Heart right ventricle (tissue), 16 donors: ENCODE results near the gene CCAR1. TPM values are rescaled to one million over a fixed set of nuclear protein-coding genes. Genes with fewer than 3 reads are reported as not detected.
"Not testable (repeated sequence)": the region's sequence is repeated elsewhere in the genome, so short reads cannot be mapped to it uniquely, and the experiment has no call there.

Experiments used
- ATAC-seq, 8 donors: fragments of 200-7000 bp; cut with Tn5 transposase; one replicate each; pipeline ENCODE4 v1.9.1; 2020; ENCODE audit warnings: mild to moderate bottlenecking in 8 of 8, moderate library complexity in 8 of 8, moderate number of reproducible peaks in 1 of 8
- DNase-seq, 2 donors: peaks; one replicate each; pipeline ENCODE4 v3.0.0-alpha.2; 2020
- H3K27ac ChIP-seq, 10 donors: fragments of 200-600 bp; sonication (generic) in 2 of 10; one replicate each; pipeline versions ENCODE4 v1.5.0 to v1.8.0; 2020 to 2022; ENCODE audit warnings: mild to moderate bottlenecking in 3 of 10
- H3K27me3 ChIP-seq, 7 donors: fragments of 200-600 bp; one replicate each; pipeline ENCODE4 v1.8.0; 2021 to 2022; ENCODE audit warnings: mild to moderate bottlenecking in 2 of 7
- H3K36me3 ChIP-seq, 9 donors: fragments of 200-600 bp; sonication (generic) in 1 of 9; one replicate each; pipeline versions ENCODE4 v1.5.0 to v1.8.0; 2020 to 2022; ENCODE audit warnings: mild to moderate bottlenecking in 2 of 9
- H3K4me1 ChIP-seq, 9 donors: fragments of 200-600 bp; sonication (generic) in 1 of 9; one replicate each; pipeline versions ENCODE4 v1.5.0 to v1.8.0; 2020 to 2022; ENCODE audit warnings: mild to moderate bottlenecking in 4 of 9
- H3K4me3 ChIP-seq, 10 donors: fragments of 200-600 bp; sonication (generic) in 2 of 10; one replicate each; pipeline versions ENCODE4 v1.5.0 to v1.8.0; 2020 to 2022; ENCODE audit warnings: mild to moderate bottlenecking in 7 of 10, moderate library complexity in 2 of 10
- H3K9me3 ChIP-seq, 11 donors: fragments of 200-600 bp in 10 of 11; sonication (generic) in 2 of 11; one replicate each; pipeline versions ENCODE4 v1.5.0 to v1.8.0; 2013 to 2022; ENCODE audit warnings: mild to moderate bottlenecking in 2 of 11, control low read depth in 1 of 11, moderate library complexity in 1 of 11
- CTCF ChIP-seq, 9 donors: fragments of 200-600 bp; sonication (generic) in 2 of 9; IDR thresholded peaks; one replicate each; pipeline versions ENCODE4 v1.5.0 to v1.8.0; 2021 to 2022; ENCODE audit warnings: antibody characterized with exemption in 9 of 9, mild to moderate bottlenecking in 5 of 9, moderate library complexity in 1 of 9
- WGBS, 2 donors: extraction: QIAGEN DNeasy Blood & Tissue Kit; methylation state at CpG; one replicate each; pipeline ENCODE4 v1.1.7; 2013; ENCODE audit warnings: inconsistent platforms in 1 of 2; 5-methylcytosine and 5-hydroxymethylcytosine counted together
- intact Hi-C, 10 donors: fragments of 100-400 bp; cut with DNase I; formaldehyde crosslinking; loops; one replicate each; pipeline versions ENCODE4 v1.11.1 to v1.14.2; 2022
- polyA plus RNA-seq, 2 donors: library from polyadenylated mRNA; stranded (reverse); fragments of 200-250 nt; gene quantifications; one replicate each; pipeline ENCODE4 v1.2.3, GENCODE V29; 2013
- total RNA-seq, 10 donors: library from RNA; stranded (reverse); fragmentation: NEBNext Ultra II Directional in 3 of 10; extraction: Animal tissue kit (Norgen Biotek cat#: 25700) in 3 of 10; gene quantifications; one replicate each; pipeline versions ENCODE4 v1.2.1 to v1.2.4, GENCODE V29; 2021 to 2023
- donor health status: Arrhythmogenic right ventricular cardiomyopathy.
- donor health status: ischemic (EF 13 %, LVEDD 7.1; RV severe dilation, severe dysfunction).
- donor health status: healthy with polysubstance abuse.
- donor health status: DM: no; HTN: yes; CAD: no.
- donor health status: DM: no; HTN: no; CAD: no.
- donor health status: ischemic (EF 25% LVEDD 6.9; RV normal size, moderate dysfunction).
- donor health status: ischemic (EF 25% LVEDD 5.7; RV mildly dilated, moderate dysfunction).
- donor health status: healthy.
- donor health status: DM: yes; HTN: yes; CAD: no.
- donor health status: Ischemic cardiomyopathy.
- donor health status: ischemic (EF 35%, LVEDD 5.7; RV mildly dilated, moderate dysfunction).
- donor health status: nonischemic (EF 11% LVEDD 7.7; RV severe dilation, severe dysfunction).
- donor health status: DM: yes; HTN: yes; CAD: no.
- donor health status: PGD.
- donor health status: ischemic (EF 29% LVEDD 5.4; RV normal size, mild dysfunction).
- donor health status: nonischemic (EF 23%, LVEDD 6.1; RV moderate dilation, normal function).

Gene CCAR1
- total and polyA plus RNA-seq, 12 donors: 23.5 to 62.3 (median 30.5) TPM

- 67% methylated on average over 1 of the region's 1 CpG for WGBS, 2 donors
- intact Hi-C loops: no loop called here
- Histone ChIP-seq H3K27me3 (no peaks in the 10 kb centered on the region), H3K4me3 (no peak overlapping the region), H3K36me3 (no peaks in the 10 kb centered on the region), H3K4me1 (peaks cover 0 to 15% (median 3%) of the 10 kb centered on the region in 9 donors), H3K27ac (no peak overlapping the region), H3K9me3 (no peaks in the 10 kb centered on the region)
- DNase-seq: no peak
- no peak for ATAC-seq
- no peak for TF ChIP-seq CTCF (IDR thresholded peaks at IDR 0.05)
These were observed 20.8 kb upstream of the CCAR1 start for GRCh38 chr10:68700197-68700596.

GRCh38 chr10:68705548-68705947, 15.5 kb upstream of the CCAR1 start:
- no peak for TF ChIP-seq CTCF (IDR thresholded peaks at IDR 0.05)
- intact Hi-C loops: no loop called here
- no peaks in the 10 kb centered on the region for H3K9me3 ChIP-seq
- H3K27ac ChIP-seq: no peak overlapping the region
- H3K36me3 ChIP-seq: no peaks in the 10 kb centered on the region
- 90 to 95% methylated on average over 1 of the region's 1 CpG for WGBS, 2 donors
- DNase-seq (no peak), ATAC-seq (no peak)
- peaks cover 0 to 3% (median 0%) of the 10 kb centered on the region in 9 donors for H3K4me1 ChIP-seq
- H3K27me3 ChIP-seq: no peaks in the 10 kb centered on the region
- no peak overlapping the region for H3K4me3 ChIP-seq

GRCh38 chr10:68708987-68709386, 12.1 kb upstream of the CCAR1 start:
- H3K4me3 ChIP-seq, ATAC-seq: not testable (repeated sequence)
- WGBS, 2 donors: 93% methylated on average over 5 of the region's 5 CpGs

GRCh38 chr10:68713065-68713464, 8.0 kb upstream of the CCAR1 start:
- not testable (repeated sequence) for H3K9me3 ChIP-seq, H3K27ac ChIP-seq, DNase-seq, H3K4me1 ChIP-seq, ATAC-seq, H3K27me3 ChIP-seq, H3K4me3 ChIP-seq, H3K36me3 ChIP-seq
- WGBS, 2 donors: 95 to 97% methylated on average over 13 of the region's 13 CpGs
- intact Hi-C loops: loop anchor here in 1 of 10 donors (10.0 kb wide), 1 partner anchor 178 kb away; no protein-coding TSS in a partner anchor

More at GRCh38 chr10:68708987-68709386, 12.1 kb upstream of the CCAR1 start:
- DNase-seq, H3K27me3 ChIP-seq, intact Hi-C loops, H3K9me3 ChIP-seq, H3K4me1 ChIP-seq, H3K36me3 ChIP-seq, H3K27ac ChIP-seq: not testable (repeated sequence)

- intact Hi-C loops: loop anchor here in 1 of 10 donors (10.0 kb wide), 1 partner anchor 183 kb away; no protein-coding TSS in a partner anchor
These were observed 3.6 kb upstream of the CCAR1 start for GRCh38 chr10:68717435-68717834.

More at GRCh38 chr10:68717435-68717834, 3.6 kb upstream of the CCAR1 start:
- ATAC-seq (no peak), DNase-seq (no peak)
- H3K4me1 ChIP-seq: peaks cover 1 to 12% (median 6%) of the 10 kb centered on the region in 9 donors
- TF ChIP-seq CTCF (IDR thresholded peaks at IDR 0.05): no peak
- no peaks in the 10 kb centered on the region for H3K36me3 ChIP-seq
- H3K4me3 ChIP-seq: no peak overlapping the region
- 84 to 90% methylated on average over 3 of the region's 3 CpGs for WGBS, 2 donors
- no peak overlapping the region for H3K27ac ChIP-seq
- no peaks in the 10 kb centered on the region for H3K27me3 ChIP-seq
- H3K9me3 ChIP-seq: no peaks in the 10 kb centered on the region
